Measurements from ENCODE around the gene CDK5.

The CDK5 gene

GRCh38 chr7:151085691-151086620 lies 28.3 kb upstream of the CDK5 start, which contains the start of gene AGAP3:
Gene AGAP3, plus strand, starts transcription at chr7:151086475. Its CDS starts 267 bp downstream, at chr7:151086742.
- FAIRE-seq, result peak; percentile 89

DNA sequence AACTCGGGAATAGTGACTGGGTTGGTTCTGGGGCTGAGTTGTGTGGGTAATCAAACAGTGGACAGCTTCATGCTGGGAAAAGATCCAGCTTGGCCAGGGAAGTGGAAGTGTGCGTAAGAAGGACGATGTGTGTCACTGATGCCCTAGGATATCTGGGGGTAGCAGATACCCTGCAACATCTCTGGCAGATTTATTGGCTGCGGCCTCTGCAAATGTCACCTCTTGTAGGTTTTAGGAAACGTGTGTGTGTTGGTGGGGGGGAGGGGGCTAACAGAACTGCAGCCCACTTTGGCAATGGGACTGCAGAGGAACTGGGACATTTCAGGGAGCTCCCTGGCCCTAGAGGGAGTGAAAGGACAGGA lies 27.6 kb upstream of the CDK5 start:
- no peak for FAIRE-seq

GRCh38 chr7:151083824-151084160 lies 26.1 kb upstream of the CDK5 start:
- no peak for FAIRE-seq

DNA sequence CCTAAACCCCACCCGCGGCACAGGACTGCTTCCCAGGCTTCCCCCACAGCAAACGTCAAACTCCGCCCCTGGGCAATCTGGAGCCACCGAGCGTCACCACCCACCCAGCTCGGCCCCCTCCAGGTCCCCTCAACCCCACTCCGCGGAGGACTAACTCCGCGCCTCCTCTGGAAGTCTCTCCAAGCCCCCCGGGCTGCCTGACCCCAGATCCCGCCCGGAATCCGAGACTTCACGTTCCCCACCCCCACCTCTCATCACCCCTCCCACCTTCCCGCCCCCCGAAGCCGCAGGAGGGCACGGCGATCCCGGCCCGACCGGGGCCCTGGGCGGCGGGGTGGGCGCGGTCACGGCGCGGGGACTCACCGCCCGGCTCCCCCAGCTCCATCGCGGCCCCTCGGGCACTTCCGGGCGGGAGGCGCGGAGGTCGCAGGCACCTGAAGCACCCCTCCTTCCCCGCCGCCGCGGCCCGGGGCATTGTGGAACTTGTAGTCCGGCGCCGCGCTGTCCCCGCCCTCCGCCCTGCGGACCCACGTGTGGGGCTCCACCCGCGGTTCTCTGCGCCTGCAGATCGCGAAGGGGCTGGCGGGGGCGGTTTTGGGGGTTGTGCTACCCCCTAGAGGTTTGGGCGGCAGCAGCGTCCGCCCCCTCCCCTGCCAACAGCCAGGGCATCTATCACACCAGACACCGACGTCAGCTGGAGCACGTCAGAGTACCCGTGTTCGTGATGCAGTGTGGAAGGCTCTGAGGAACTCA lies 25.6 kb upstream of the CDK5 start, which contains the start of gene TMUB1:
Gene TMUB1, minus strand, starts transcription at position 423 of the 753 bp plus-strand sequence. CDS start 930 bp downstream, outside the sequence.
- no peak for FAIRE-seq

- no peak for FAIRE-seq
These were observed 24.7 kb upstream of the CDK5 start for GRCh38 chr7:151082141-151083070.

- FAIRE-seq, result no peak
These were observed 23.7 kb upstream of the CDK5 start for GRCh38 chr7:151081170-151082101.

DNA sequence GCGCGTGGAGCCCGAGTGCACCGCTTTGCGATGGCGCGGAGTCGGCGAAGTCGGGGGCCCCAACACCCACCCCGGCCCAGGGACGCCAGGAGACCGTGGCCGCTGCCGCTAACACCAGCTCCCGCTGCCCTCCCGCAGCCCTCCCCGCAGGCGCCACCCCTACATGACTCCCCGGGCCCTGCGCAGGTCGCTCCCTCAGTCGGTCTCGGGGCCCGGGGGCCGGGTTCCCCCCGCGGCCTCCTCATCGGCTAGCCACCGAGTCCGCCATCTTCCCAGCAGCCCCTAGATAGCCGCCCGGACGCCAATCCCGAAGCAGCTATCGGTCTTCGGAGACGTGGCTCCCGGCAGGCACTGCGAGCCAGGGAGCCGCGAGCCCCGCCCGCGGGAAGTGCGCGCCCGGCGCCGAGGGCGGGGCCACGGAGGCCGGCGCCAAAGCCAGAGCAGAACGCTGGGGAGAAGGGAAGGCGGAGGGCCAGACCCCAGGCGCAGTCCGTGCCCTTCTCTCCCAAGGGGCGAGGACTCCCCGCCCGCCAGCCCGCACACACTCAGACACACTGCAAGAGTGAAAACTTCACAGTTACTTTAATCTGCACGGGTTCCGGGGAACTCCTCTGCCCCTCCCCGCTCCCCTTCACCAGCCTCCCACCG lies 22.9 kb upstream of the CDK5 start, which contains the start of gene FASTK:
Gene FASTK, minus strand, starts transcription at position 288 of the 648 bp plus-strand sequence. Its CDS starts 43 bp downstream, at position 245.
- no peak for FAIRE-seq

DNA sequence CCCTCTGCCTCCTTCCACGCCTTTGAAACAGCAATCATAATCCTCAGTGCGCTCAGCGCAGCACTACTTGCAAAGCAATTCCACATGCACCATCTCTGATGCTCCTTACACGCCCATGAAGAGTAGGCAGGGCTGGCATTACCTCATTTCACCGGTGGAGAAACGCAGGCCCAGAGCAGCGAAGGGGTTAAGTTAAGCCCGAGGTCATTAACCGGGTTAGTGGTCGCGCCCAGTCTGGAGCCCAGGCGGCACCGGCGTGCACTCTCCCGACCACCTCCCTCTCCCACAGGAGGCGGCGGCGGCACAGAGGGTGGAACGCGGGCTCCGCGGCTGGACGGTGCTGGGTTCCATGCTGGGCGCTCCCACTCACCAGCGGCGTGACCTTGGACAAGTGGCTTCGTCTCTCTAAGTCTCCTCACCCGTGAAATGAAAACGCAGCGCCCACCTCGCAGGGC lies 22.4 kb upstream of the CDK5 start:
- no peak for FAIRE-seq

DNA sequence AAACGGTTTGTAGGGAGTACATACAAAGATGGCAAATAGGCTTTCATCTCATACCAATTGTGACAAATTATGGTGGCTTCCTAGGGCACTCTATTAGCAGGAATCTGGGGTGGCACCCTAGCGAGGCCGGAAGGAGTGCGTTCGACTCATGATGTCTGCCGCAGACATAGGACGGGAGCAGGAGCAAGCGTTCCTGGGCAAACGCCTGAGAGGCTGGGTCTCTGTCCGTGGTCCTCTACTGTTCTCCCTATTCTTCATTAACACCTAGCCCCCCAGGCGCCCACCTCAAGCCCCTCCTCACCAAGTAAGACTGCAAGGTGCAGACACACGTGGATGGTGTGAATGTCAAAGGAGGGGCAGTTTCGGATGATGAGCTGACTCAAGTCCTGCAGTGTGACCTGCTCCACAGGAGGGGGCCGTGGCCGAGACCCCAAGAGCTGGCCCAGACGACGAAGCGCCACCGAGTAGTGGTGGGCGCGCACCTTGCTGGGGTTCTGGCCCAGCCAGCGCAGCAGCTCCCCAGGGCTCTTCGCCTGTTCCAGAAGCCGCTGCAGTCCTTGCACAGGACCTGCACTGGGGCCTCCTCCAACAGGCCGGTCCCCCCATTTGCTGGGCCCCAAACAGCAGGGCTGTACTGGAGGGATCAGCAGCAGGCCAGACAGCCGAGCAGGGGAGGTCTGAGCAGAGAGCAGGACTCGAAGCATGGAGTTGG lies 21.7 kb upstream of the CDK5 start:
- no peak for FAIRE-seq

GRCh38 chr7:151078233-151079040 lies 20.7 kb upstream of the CDK5 start:
- peak; percentile 97 for FAIRE-seq

DNA sequence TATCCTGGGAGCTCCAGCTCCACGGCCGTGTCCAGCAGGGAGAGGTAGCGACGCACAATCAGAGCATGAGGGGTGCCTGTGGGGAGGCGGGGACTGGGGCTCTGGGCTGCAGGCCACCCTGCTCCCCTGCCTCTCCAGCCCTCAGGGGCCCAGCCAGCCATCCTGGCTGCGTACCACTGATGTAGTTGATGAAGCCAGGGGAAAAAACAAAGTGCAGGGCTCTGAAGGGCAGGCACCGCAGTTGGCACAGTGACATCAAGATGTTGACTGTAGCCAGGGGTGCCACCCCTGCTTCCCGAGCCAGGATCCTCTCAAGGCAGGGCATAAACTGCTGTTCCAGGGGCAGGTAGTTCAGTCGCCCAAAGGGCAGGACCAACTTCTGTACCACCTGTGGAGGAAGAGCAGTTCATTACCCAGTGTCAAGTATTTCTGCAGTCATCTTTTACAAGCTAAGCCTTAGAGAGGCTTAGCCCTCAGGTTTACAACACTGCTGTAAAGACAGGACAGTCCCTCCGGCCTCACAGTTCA lies 20.1 kb upstream of the CDK5 start:
- FAIRE-seq, result no peak

DNA sequence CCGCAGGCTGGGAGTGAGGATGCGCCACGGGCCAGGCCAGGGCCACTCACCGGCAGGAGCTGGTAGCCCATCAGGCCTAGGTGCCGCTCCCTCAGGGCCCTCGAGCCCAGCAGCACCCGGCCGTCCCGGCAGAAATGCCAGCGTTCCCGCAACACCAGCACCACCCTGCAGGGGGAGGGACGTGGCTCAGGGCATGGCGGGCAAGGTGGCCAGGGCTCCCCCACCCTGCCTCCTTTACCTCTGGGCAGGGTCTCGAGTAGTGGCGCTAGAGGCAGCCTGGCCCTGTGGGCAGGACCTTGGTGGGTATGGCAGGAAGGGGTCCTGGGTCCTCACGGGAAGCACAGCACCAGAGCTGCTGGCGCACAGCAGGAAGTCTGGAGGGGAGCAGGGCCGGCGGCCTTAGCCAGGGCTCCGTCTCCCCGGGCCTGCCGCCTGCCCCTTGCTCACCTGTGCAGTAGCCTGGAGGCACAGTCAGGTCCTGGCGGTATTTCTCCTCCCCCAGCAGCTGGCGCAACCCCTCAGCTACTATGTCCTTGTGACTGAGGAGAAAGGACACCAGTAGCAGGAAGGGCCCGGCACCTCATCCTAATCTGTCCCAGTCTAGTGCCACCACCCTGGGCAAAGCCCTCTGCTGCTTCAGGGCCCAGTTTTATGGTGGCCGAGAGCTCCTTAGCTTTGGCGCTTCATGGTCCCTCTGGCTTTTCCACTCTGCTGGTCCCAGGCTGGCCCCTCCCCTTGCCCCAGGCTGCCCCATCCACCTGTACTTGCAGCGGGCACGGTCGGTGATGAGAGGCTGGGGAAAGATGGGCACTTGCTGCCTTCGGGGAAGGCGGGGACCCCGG lies 19.4 kb upstream of the CDK5 start:
- FAIRE-seq, result no peak

DNA sequence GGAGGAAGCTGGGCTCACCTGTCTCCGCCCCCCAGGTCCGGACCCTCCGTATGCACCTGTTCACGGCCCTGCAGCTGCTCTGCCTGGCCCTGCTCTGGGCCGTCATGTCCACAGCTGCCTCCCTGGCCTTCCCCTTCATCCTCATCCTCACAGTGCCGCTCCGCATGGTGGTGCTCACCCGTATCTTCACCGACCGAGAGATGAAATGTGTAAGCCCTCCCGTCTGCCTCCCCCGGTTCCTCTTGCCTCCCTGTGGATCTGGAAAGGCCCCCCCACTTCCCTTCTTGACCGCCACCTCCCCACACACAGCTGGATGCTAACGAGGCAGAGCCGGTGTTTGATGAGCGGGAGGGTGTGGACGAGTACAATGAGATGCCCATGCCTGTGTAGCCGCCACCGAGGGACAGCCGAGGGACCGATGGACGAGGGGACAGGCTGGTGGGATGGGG lies 18.3 kb upstream of the CDK5 start:
- FAIRE-seq, result no peak

GRCh38 chr7:151075662-151075971 lies 17.9 kb upstream of the CDK5 start:
- no peak for FAIRE-seq

- FAIRE-seq, result no peak
These were observed 17.3 kb upstream of the CDK5 start for GRCh38 chr7:151074817-151075661.

DNA sequence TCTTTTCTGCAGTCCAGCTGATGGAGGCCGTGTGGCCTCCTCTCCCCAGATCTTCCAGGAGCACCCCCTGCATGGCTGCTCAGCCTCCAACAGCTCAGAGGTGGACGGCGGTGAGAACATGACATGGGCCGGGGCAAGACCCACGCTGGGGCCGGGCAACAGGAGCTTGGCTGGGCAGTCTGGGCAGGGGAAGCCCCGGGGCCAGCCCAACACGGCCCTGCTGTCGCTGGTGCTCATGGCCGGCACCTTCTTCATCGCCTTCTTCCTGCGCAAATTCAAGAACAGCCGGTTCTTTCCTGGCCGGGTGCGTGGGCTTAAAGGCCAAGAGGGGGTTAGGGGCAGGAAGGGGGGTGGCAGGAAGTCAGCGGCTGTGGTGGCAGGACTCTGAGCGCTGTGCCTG lies 16.3 kb upstream of the CDK5 start:
- FAIRE-seq, result no peak

Measured in G401.6 (cell line).